ENCODE results near the gene KANSL1. TPM values are rescaled to one million over a fixed set of nuclear protein-coding genes. Genes with fewer than 3 reads are reported as not detected.
"Not testable (repeated sequence)": the region's sequence is repeated elsewhere in the genome, so short reads cannot be mapped to it uniquely, and the experiment has no call there.

KANSL1 gene
- total and polyA plus RNA-seq, 2 donors (not counting 1 experiment from before 2014, with no cell fraction given), result 36.8 to 233 TPM

GRCh38 chr17:46186827-46187235 lies 6.4 kb downstream of the KANSL1 start:
- H3K9ac ChIP-seq (ENCODE audit: low read length), result not testable (repeated sequence)

GRCh38 chr17:46184696-46185095 lies 8.5 kb downstream of the KANSL1 start:
- Mint-ChIP-seq H3K27ac (no peak overlapping the region), H3K4me1 (peaks cover 82% of the 10 kb centered on the region), H3K4me3 (peak overlapping the region; percentile 1), H3K27me3 (no peaks in the 10 kb centered on the region), H3K9me3 (ENCODE audit: insufficient read depth) (no peaks in the 10 kb centered on the region)
- ATAC-seq (ENCODE audit: low read depth) (no peak), DNase-seq (no peak)
- no peaks in the 10 kb centered on the region for H3K36me3 ChIP-seq (replicated peaks in 1 of 2; ENCODE audit: control extremely low read depth in 1 of 2, control insufficient read depth in 1 of 2, extremely low read depth in 1 of 2, insufficient read depth in 2 of 2, low read length in 1 of 2)
- H3K9ac ChIP-seq (ENCODE audit: low read length), result no peak overlapping the region
- H2AFZ ChIP-seq (ENCODE audit: insufficient read depth, low read depth, low read length, poor library complexity, severe bottlenecking), result no peak overlapping the region
- no peak overlapping the region for H3K27ac ChIP-seq (ENCODE audit: low read length in 2 of 2)
- no peaks in the 10 kb centered on the region for H3K9me3 ChIP-seq (ENCODE audit: control extremely low read depth in 1 of 3, control insufficient read depth in 2 of 3, insufficient read depth in 1 of 3, low read length in 2 of 3)
- H3K4me1 ChIP-seq (ENCODE audit: control insufficient read depth in 2 of 2, insufficient read depth in 2 of 2, low read length in 2 of 2), result peaks cover 31 to 52% of the 10 kb centered on the region in 2 donors
- intact Hi-C loops (cut with micrococcal nuclease), result no loop called here
- peaks cover 100% of the 10 kb centered on the region for H3K79me2 ChIP-seq (ENCODE audit: control insufficient read depth, insufficient read depth, low read length)
- CTCF ChIA-PET, result interaction anchor here (1.0 to 1.9 kb wide), 4 partner anchors 9 to 145 kb away, joined by 3 to 6 read pairs (median 3); partner anchors contain the start of gene KANSL1
- no peak overlapping the region for H3K4me2 ChIP-seq (replicated peaks; ENCODE audit: low read depth, low read length, poor library complexity, severe bottlenecking)
- no peak overlapping the region for H3K4me3 ChIP-seq (ENCODE audit: control extremely low read depth in 1 of 5, extremely low read depth in 1 of 5, insufficient read depth in 1 of 5, low read depth in 2 of 5, low read length in 4 of 5)
- POLR2A ChIA-PET, result no interaction called here
- 100% methylated on average over 4 of the region's 7 CpGs for WGBS (ENCODE audit: insufficient coverage)
- peaks cover 83% of the 10 kb centered on the region for H4K20me1 ChIP-seq (ENCODE audit: control insufficient read depth, insufficient read depth, low read length, poor library complexity, severe bottlenecking)
- TF ChIP-seq CTCF (IDR thresholded peaks at IDR 0.05) (no peak), EZH2 (IDR thresholded peaks at IDR 0.05; ENCODE audit: borderline replicate concordance, insufficient read depth, low read depth, low read length, poor library complexity, severe bottlenecking) (no peak)
- H3K27me3 ChIP-seq (replicated peaks in 1 of 4; ENCODE audit: control extremely low read depth in 1 of 4, control insufficient read depth in 3 of 4, insufficient read depth in 4 of 4, low read length in 3 of 4), result no peaks in the 10 kb centered on the region

More at GRCh38 chr17:46186827-46187235, 6.4 kb downstream of the KANSL1 start:
- H3K27ac ChIP-seq (ENCODE audit: low read length in 2 of 2); H3K27me3 Mint-ChIP-seq; intact Hi-C loops (cut with micrococcal nuclease); H3K27ac Mint-ChIP-seq; H3K36me3 ChIP-seq (replicated peaks in 1 of 2; ENCODE audit: control extremely low read depth in 1 of 2, control insufficient read depth in 1 of 2, extremely low read depth in 1 of 2, insufficient read depth in 2 of 2, low read length in 1 of 2); H2AFZ ChIP-seq (ENCODE audit: insufficient read depth, low read depth, low read length, poor library complexity, severe bottlenecking); H3K9me3 ChIP-seq (ENCODE audit: control extremely low read depth in 1 of 3, control insufficient read depth in 2 of 3, insufficient read depth in 1 of 3, low read length in 2 of 3); H3K27me3 ChIP-seq (replicated peaks in 1 of 4; ENCODE audit: control extremely low read depth in 1 of 4, control insufficient read depth in 3 of 4, insufficient read depth in 4 of 4, low read length in 3 of 4); H3K9me3 Mint-ChIP-seq (ENCODE audit: insufficient read depth); POLR2A ChIA-PET; H3K4me3 Mint-ChIP-seq; H3K4me2 ChIP-seq (replicated peaks; ENCODE audit: low read depth, low read length, poor library complexity, severe bottlenecking); H3K4me3 ChIP-seq (ENCODE audit: control extremely low read depth in 1 of 5, extremely low read depth in 1 of 5, insufficient read depth in 1 of 5, low read depth in 2 of 5, low read length in 4 of 5): not testable (repeated sequence)
- Histone ChIP-seq H3K79me2 (ENCODE audit: control insufficient read depth, insufficient read depth, low read length) (peaks cover 100% of the 10 kb centered on the region), H4K20me1 (ENCODE audit: control insufficient read depth, insufficient read depth, low read length, poor library complexity, severe bottlenecking) (peaks cover 74% of the 10 kb centered on the region), H3K4me1 (ENCODE audit: control insufficient read depth in 2 of 2, insufficient read depth in 2 of 2, low read length in 2 of 2) (peaks cover 33 to 64% of the 10 kb centered on the region in 2 donors)
- WGBS (ENCODE audit: insufficient coverage), result 100% methylated on average over 1 of the region's 3 CpGs
- DNase-seq (peak; percentile 34), ATAC-seq (ENCODE audit: low read depth) (peak; percentile 34)
- TF ChIP-seq CTCF (IDR thresholded peaks at IDR 0.05), result peak; percentile 48
- peaks cover 86% of the 10 kb centered on the region for H3K4me1 Mint-ChIP-seq
- CTCF ChIA-PET, result interaction anchor here (1.1 to 3.1 kb wide), 3 partner anchors 9 to 26 kb away, joined by 5 to 15 read pairs (median 5); no protein-coding TSS in a partner anchor

GRCh38 chr17:46183383-46183782 lies 9.8 kb downstream of the KANSL1 start:
- ATAC-seq (ENCODE audit: low read depth); H3K4me3 ChIP-seq (ENCODE audit: control extremely low read depth in 1 of 5, extremely low read depth in 1 of 5, insufficient read depth in 1 of 5, low read depth in 2 of 5, low read length in 4 of 5); H3K27me3 Mint-ChIP-seq; H3K27ac Mint-ChIP-seq; H3K27me3 ChIP-seq (replicated peaks in 1 of 4; ENCODE audit: control extremely low read depth in 1 of 4, control insufficient read depth in 3 of 4, insufficient read depth in 4 of 4, low read length in 3 of 4); H3K4me2 ChIP-seq (replicated peaks; ENCODE audit: low read depth, low read length, poor library complexity, severe bottlenecking); H3K9me3 Mint-ChIP-seq (ENCODE audit: insufficient read depth); H3K9me3 ChIP-seq (ENCODE audit: control extremely low read depth in 1 of 3, control insufficient read depth in 2 of 3, insufficient read depth in 1 of 3, low read length in 2 of 3); H3K4me3 Mint-ChIP-seq; POLR2A ChIA-PET; H3K27ac ChIP-seq (ENCODE audit: low read length in 2 of 2); H3K9ac ChIP-seq (ENCODE audit: low read length); DNase-seq; H2AFZ ChIP-seq (ENCODE audit: insufficient read depth, low read depth, low read length, poor library complexity, severe bottlenecking); intact Hi-C loops (cut with micrococcal nuclease); H3K36me3 ChIP-seq (replicated peaks in 1 of 2; ENCODE audit: control extremely low read depth in 1 of 2, control insufficient read depth in 1 of 2, extremely low read depth in 1 of 2, insufficient read depth in 2 of 2, low read length in 1 of 2): not testable (repeated sequence)
- peaks cover 84% of the 10 kb centered on the region for H3K4me1 Mint-ChIP-seq
- CTCF ChIA-PET, result interaction anchor here (1.0 to 3.3 kb wide), 4 partner anchors 8 to 144 kb away, joined by 3 to 17 read pairs (median 3); partner anchors contain the start of gene KANSL1
- H4K20me1 ChIP-seq (ENCODE audit: control insufficient read depth, insufficient read depth, low read length, poor library complexity, severe bottlenecking), result peaks cover 83% of the 10 kb centered on the region
- peaks cover 100% of the 10 kb centered on the region for H3K79me2 ChIP-seq (ENCODE audit: control insufficient read depth, insufficient read depth, low read length)
- H3K4me1 ChIP-seq (ENCODE audit: control insufficient read depth in 2 of 2, insufficient read depth in 2 of 2, low read length in 2 of 2), result peaks cover 33 to 54% of the 10 kb centered on the region in 2 donors
- WGBS (ENCODE audit: insufficient coverage), result 95% methylated on average over 7 of the region's 7 CpGs
